OCI-LY7 (cell line): ENCODE measurements around the gene ESRP2. TPM values are rescaled to one million over a fixed set of nuclear protein-coding genes. Genes with fewer than 3 reads are reported as not detected.
A peak's percentile ranks its signal among the peaks of the same experiment; 100 is the strongest.

Experiments
- BruUV-seq: library from RNA; stranded (reverse); fragments of 400-500 nt; replicated peaks from 2 replicates; lab custom pipeline; 2021; lab: Mats Ljungman, UMichigan
- CTCF ChIA-PET: fragments of 300-600 bp; sonication (Branson Sonifier 250); formaldehyde crosslinking; loops from one replicate; lab custom pipeline; 2022; ENCODE audit warnings: antibody characterized with exemption; ENCODE audit not compliant: unreplicated experiment; lab: Charles Lee
- POLR2A ChIA-PET: fragments of 300-600 bp; sonication (Branson Sonifier 250); formaldehyde crosslinking; loops from one replicate; lab custom pipeline; 2022; ENCODE audit warnings: antibody characterized with exemption; lab: Charles Lee
- DNase-seq: peaks from one replicate; pipeline ENCODE4 v3.0.0-alpha.2; 2015; ENCODE audit warnings: low spot score
- H2AFZ ChIP-seq: fragments of 200-600 bp; sonication (generic), shearing (Covaris generic); 2 replicates; pipeline ENCODE4 v1.6.1; 2014; ENCODE audit warnings: mild to moderate bottlenecking, antibody characterized with exemption, low read length, moderate library complexity
- H3K27ac ChIP-seq: fragments of 200-600 bp; sonication (generic); 2 replicates; pipeline ENCODE4 v1.5.1; 2014; ENCODE audit warnings: mixed run types, low read depth, mild to moderate bottlenecking, moderate library complexity, low read length, inconsistent platforms; ENCODE audit not compliant: poor library complexity, severe bottlenecking
- H3K36me3 ChIP-seq: fragments of 200-600 bp; sonication (generic); 2 replicates; pipeline ENCODE4 v1.6.1; 2014; ENCODE audit warnings: mild to moderate bottlenecking, antibody characterized with exemption, low read length, moderate library complexity, mixed read lengths; ENCODE audit not compliant: insufficient read depth
- H3K4me1 ChIP-seq: fragments of 200-600 bp; sonication (generic); 2 replicates; pipeline ENCODE4 v1.5.1; 2014; ENCODE audit warnings: mild to moderate bottlenecking, low read length; ENCODE audit not compliant: insufficient read depth, poor library complexity, severe bottlenecking
- H3K4me2 ChIP-seq: fragments of 200-600 bp; sonication (generic); 2 replicates; pipeline ENCODE4 v1.6.1; 2014; ENCODE audit warnings: mild to moderate bottlenecking, low read length
- H3K4me3 ChIP-seq: fragments of 200-600 bp; sonication (generic); 2 replicates; pipeline ENCODE4 v1.5.1; 2014; ENCODE audit warnings: mild to moderate bottlenecking, low read depth, low read length; ENCODE audit not compliant: poor library complexity, severe bottlenecking
- H3K79me2 ChIP-seq: fragments of 200-600 bp; sonication (generic); 2 replicates; pipeline ENCODE4 v1.6.1; 2016; ENCODE audit warnings: low read depth, mild to moderate bottlenecking, low read length, moderate library complexity, mixed read lengths; ENCODE audit not compliant: insufficient read depth
- H3K9me2 ChIP-seq: fragments of 200-600 bp; sonication (generic); 2 replicates; pipeline ENCODE4 v1.6.1; 2016; ENCODE audit warnings: mild to moderate bottlenecking, low read length, mixed read lengths; ENCODE audit not compliant: insufficient read depth
- H3K9me3 ChIP-seq: fragments of 200-600 bp; sonication (generic); 2 replicates; pipeline ENCODE4 v1.6.1; 2014; ENCODE audit warnings: mild to moderate bottlenecking, mixed run types, low read length, mixed read lengths
- H4K20me1 ChIP-seq: fragments of 200-600 bp; sonication (generic); 2 replicates; pipeline ENCODE4 v1.6.1; 2014; ENCODE audit warnings: mild to moderate bottlenecking, antibody characterized with exemption, low read length, moderate library complexity, mixed read lengths; ENCODE audit not compliant: insufficient read depth
- EZH2phosphoT487 ChIP-seq: fragments of 200-600 bp; sonication (generic); IDR thresholded peaks from 2 replicates; pipeline ENCODE4 v1.6.1; 2018; ENCODE audit warnings: low read depth, borderline replicate concordance, mild to moderate bottlenecking, mixed run types, antibody characterized with exemption, low read length, moderate library complexity, mixed read lengths
- intact Hi-C: fragments of 100-400 bp; cut with micrococcal nuclease; formaldehyde crosslinking; loops from one replicate; pipeline ENCODE4 v1.10.0; 2022; ENCODE audit not compliant: unreplicated experiment
- total RNA-seq, 2 experiments: library from RNA; depleted of rRNA in 1 of 2; stranded (reverse); fragments of >200 nt in 1 of 2; shearing (Covaris generic) in 1 of 2; gene quantifications; 2 replicates each; pipeline ENCODE4 v1.2.3, GENCODE V29; 2014 to 2022
- TF ChIP-seq, protein P1 (sequence below): fragments of 200-600 bp; sonication (generic); conservative IDR thresholded peaks from 2 replicates; pipeline ENCODE4 v1.5.1; 2014; ENCODE audit warnings: mild to moderate bottlenecking, antibody characterized with exemption, low read length, moderate library complexity, mixed read lengths

The ESRP2 gene
- total RNA-seq, 2 experiments from 2014 or later, result not detected

DNA sequence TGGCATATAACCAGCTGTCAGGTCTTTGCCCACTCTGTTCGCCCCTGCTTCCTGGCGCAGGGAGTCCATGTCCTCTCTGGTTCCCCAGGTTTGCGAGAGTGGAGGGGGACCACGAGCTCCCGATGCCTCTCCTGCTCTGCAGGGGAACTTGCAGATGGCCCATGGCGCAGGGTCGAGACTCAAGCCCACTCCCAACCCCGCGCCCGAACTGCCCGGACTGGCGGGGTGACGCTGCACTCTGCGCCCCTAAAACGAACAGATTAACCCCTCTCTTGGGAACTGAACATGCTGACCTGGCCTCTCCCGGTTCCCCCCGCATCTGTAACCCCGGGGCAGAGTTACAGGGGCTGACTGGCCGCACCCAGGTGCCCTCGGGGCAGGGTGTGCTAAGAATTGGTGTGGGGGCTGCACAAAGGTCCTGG is 8.6 kb upstream of the ESRP2 start:
- no peak overlapping the region for H3K27ac ChIP-seq

DNA sequence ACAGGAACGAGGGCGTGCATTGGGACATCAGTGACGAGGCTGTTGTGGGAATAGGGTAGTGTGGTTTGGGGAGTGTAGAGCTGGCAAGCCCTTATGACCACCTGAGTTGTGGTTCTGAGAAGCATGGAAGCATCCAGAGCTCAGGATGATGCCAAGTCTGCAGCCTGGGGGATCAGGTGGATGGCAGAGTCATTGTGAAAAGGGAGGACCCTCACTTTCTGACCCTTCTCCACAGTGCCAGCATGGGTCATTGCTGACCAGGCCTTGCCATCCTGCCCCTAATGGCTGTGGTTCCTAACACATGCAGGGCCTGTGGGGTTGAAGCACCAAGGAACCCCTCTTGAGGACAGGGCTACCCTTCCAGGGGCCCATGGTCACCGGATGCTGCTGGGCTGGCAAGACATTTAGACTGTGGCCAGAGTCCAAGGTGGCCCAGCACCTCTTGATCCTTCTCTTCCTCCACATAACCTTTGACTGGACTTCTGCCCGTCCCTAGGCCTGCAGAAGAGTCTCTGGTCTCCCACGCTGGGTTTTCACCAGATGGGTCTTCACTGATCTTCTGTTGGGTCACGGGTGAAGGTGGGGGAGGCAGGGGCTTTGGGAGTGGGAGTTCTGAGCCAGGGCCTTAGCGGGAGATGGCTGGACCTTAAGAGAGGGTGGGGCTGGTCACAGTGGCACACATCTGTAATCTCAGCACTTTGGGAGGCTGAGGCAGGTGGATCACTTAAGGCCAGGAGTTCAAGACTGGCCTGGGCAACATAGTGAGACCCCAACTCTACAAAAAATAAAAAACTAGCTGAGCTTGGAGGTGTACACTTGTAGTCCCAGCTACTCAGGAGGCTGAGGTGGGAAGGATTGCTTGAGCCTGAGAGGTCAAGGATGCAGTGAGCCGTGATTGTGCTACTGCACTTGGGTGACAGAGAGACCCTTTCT is 7.3 kb upstream of the ESRP2 start:
- H3K4me1 ChIP-seq, result peaks cover 40% of the 10 kb centered on the region
- no peak overlapping the region for H3K27ac ChIP-seq
- no peaks in the 10 kb centered on the region for H3K9me3 ChIP-seq
- TF ChIP-seq EZH2phosphoT487, result no peak
- TF ChIP-seq, protein P1, sequence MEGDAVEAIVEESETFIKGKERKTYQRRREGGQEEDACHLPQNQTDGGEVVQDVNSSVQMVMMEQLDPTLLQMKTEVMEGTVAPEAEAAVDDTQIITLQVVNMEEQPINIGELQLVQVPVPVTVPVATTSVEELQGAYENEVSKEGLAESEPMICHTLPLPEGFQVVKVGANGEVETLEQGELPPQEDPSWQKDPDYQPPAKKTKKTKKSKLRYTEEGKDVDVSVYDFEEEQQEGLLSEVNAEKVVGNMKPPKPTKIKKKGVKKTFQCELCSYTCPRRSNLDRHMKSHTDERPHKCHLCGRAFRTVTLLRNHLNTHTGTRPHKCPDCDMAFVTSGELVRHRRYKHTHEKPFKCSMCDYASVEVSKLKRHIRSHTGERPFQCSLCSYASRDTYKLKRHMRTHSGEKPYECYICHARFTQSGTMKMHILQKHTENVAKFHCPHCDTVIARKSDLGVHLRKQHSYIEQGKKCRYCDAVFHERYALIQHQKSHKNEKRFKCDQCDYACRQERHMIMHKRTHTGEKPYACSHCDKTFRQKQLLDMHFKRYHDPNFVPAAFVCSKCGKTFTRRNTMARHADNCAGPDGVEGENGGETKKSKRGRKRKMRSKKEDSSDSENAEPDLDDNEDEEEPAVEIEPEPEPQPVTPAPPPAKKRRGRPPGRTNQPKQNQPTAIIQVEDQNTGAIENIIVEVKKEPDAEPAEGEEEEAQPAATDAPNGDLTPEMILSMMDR, result no peak
- ChIA-PET CTCF (no interaction called here), POLR2A (interaction anchor here (0.6 to 2.6 kb wide), 4 partner anchors 13 to 1723 kb away, joined by 3 to 13 read pairs (median 4); no protein-coding TSS in a partner anchor)
- no peak for DNase-seq
- no peak overlapping the region for H2AFZ ChIP-seq
- no peaks in the 10 kb centered on the region for H3K9me2 ChIP-seq
- intact Hi-C loops, result no loop called here
- peaks cover 18% of the 10 kb centered on the region; the same call in 1 of the 2 replicates for H3K79me2 ChIP-seq
- H4K20me1 ChIP-seq, result no peaks in the 10 kb centered on the region
- no peak overlapping the region for H3K4me2 ChIP-seq
- H3K36me3 ChIP-seq, result no peaks in the 10 kb centered on the region
- BruUV-seq, result no TSS peak
- H3K4me3 ChIP-seq, result no peak overlapping the region

More for the DNA sequence above, 8.6 kb upstream of the ESRP2 start:
- Histone ChIP-seq H3K4me2 (peak overlapping the region; percentile 81), H3K4me1 (peaks cover 35% of the 10 kb centered on the region), H2AFZ (peak overlapping the region; percentile 85), H3K4me3 (peak overlapping the region; percentile 80), H4K20me1 (no peaks in the 10 kb centered on the region), H3K79me2 (peaks cover 18% of the 10 kb centered on the region; the same call in 1 of the 2 replicates), H3K36me3 (peaks cover 13% of the 10 kb centered on the region), H3K9me2 (no peaks in the 10 kb centered on the region), H3K9me3 (no peaks in the 10 kb centered on the region)
- BruUV-seq, result TSS peak; percentile 69
- ChIA-PET CTCF (interaction anchor here (0.6 to 1.8 kb wide), 3 partner anchors 13 to 170 kb away, joined by 3 to 4 read pairs (median 3); no protein-coding TSS in a partner anchor), POLR2A (interaction anchor here (2.6 kb wide), 1 partner anchor 14 kb away, joined by 13 read pairs; no protein-coding TSS in a partner anchor)
- no peak for DNase-seq
- TF ChIP-seq, protein P1, result no peak
- TF ChIP-seq EZH2phosphoT487, result no peak
- intact Hi-C loops, result no loop called here
